Natural killer cell (primary cell): ENCODE measurements around the gene ASPSCR1. TPM values are rescaled to one million over a fixed set of nuclear protein-coding genes. Genes with fewer than 3 reads are reported as not detected.

Experiments
- ATAC-seq, 3 donors: fragments of 150-1000 bp in 2 of 3; fragments of 200-7000 bp in 1 of 3; cut with Tn5 transposase; 1 replicate in 1 of 3; 2 replicates in 2 of 3; pipeline ENCODE4 v1.10.0; 2021; ENCODE audit warnings: mild to moderate bottlenecking in 2 of 3, moderate library complexity in 2 of 3
- DNase-seq, 2 donors: peaks; one replicate each; pipeline versions ENCODE4 v3.0.0 to v3.0.0-alpha.2; 2013 to 2021; ENCODE audit warnings: mixed read lengths in 1 of 2
- H3K27ac ChIP-seq: one replicate; pipeline ENCODE4 v1.5.1; 2013; ENCODE audit warnings: mild to moderate bottlenecking, low read length
- H3K27me3 ChIP-seq: one replicate; pipeline ENCODE4 v1.6.1; 2013; ENCODE audit warnings: low read length; ENCODE audit not compliant: control insufficient read depth, insufficient read depth
- H3K36me3 ChIP-seq: one replicate; pipeline ENCODE4 v1.6.1; 2013; ENCODE audit warnings: low read length; ENCODE audit not compliant: control insufficient read depth, insufficient read depth
- H3K4me1 ChIP-seq: one replicate; pipeline ENCODE4 v1.6.1; 2013; ENCODE audit warnings: low read length; ENCODE audit not compliant: control insufficient read depth, insufficient read depth
- H3K4me3 ChIP-seq: one replicate; pipeline ENCODE4 v1.5.1; 2013; ENCODE audit warnings: low read length
- H3K9me3 ChIP-seq: one replicate; pipeline ENCODE4 v1.6.1; 2013; ENCODE audit warnings: low read length; ENCODE audit not compliant: control insufficient read depth, insufficient read depth
- H3K27ac Mint-ChIP-seq, 2 donors: one replicate each; pipeline ENCODE4 v1.8.0; 2022; ENCODE audit warnings: mild to moderate bottlenecking in 2 of 2, mixed read lengths in 2 of 2, moderate library complexity in 1 of 2
- H3K27me3 Mint-ChIP-seq, 2 donors: one replicate each; pipeline ENCODE4 v1.8.0; 2022; ENCODE audit warnings: low read depth in 2 of 2, mixed read lengths in 2 of 2
- H3K36me3 Mint-ChIP-seq: one replicate; pipeline ENCODE4 v1.8.0; 2022; ENCODE audit warnings: mixed read lengths
- H3K4me1 Mint-ChIP-seq, 2 donors: one replicate each; pipeline ENCODE4 v1.8.0; 2022; ENCODE audit warnings: mixed read lengths in 2 of 2
- H3K4me3 Mint-ChIP-seq: one replicate; pipeline ENCODE4 v1.8.0; 2022; ENCODE audit warnings: mild to moderate bottlenecking, moderate library complexity, mixed read lengths
- H3K9me3 Mint-ChIP-seq, 2 donors: one replicate each; pipeline ENCODE4 v1.8.0; 2022; ENCODE audit warnings: mixed read lengths in 2 of 2
- CTCF ChIP-seq: fragments of 200-600 bp; IDR thresholded peaks from one replicate; pipeline ENCODE4 v1.8.0; 2022; ENCODE audit warnings: antibody characterized with exemption
- WGBS: methylation state at CpG from one replicate; pipeline ENCODE4 v1.1.7; 2013; ENCODE audit warnings: missing lambda C conversion rate; ENCODE audit not compliant: insufficient coverage; 5-methylcytosine and 5-hydroxymethylcytosine counted together
- intact Hi-C: fragments of 100-400 bp; cut with micrococcal nuclease; formaldehyde crosslinking; loops from one replicate; pipeline ENCODE4 v1.14.2; 2022
- total RNA-seq, 4 donors: library from RNA; stranded (reverse); fragments of 120-200 nt in 1 of 4; gene quantifications; one replicate each; pipeline versions ENCODE4 v1.2.3 to v1.2.4, GENCODE V29; 2013 to 2022

Gene ASPSCR1
- total RNA-seq, 3 donors from 2014 or later (not counting 1 experiment from before 2014, with no cell fraction given): 29.7 to 43.5 (median 40.8) TPM

GRCh38 chr17:82039695-82040299 lies 62.4 kb downstream of the ASPSCR1 start:
- no peak for DNase-seq
- no peak for TF ChIP-seq CTCF
- Mint-ChIP-seq H3K36me3 (no peaks in the 10 kb centered on the region), H3K27ac (no peak overlapping the region), H3K4me1 (peaks cover 7 to 22% of the 10 kb centered on the region in 2 donors), H3K9me3 (no peaks in the 10 kb centered on the region), H3K27me3 (no peaks in the 10 kb centered on the region), H3K4me3 (no peak overlapping the region)
- no peaks in the 10 kb centered on the region for H3K9me3 ChIP-seq
- no peak for ATAC-seq
- intact Hi-C loops: loop anchor here (5.0 kb wide), 1 partner anchor 77 kb away; the partner anchor contains the start of gene NOTUM
- 97% methylated on average over 8 of the region's 8 CpGs for WGBS
- no peak overlapping the region for H3K27ac ChIP-seq
- peaks cover 21% of the 10 kb centered on the region for H3K4me1 ChIP-seq
- no peaks in the 10 kb centered on the region for H3K36me3 ChIP-seq
- H3K27me3 ChIP-seq: no peaks in the 10 kb centered on the region
- no peak overlapping the region for H3K4me3 ChIP-seq

GRCh38 chr17:82041144-82041814 lies 63.9 kb downstream of the ASPSCR1 start:
- no peaks in the 10 kb centered on the region for H3K36me3 Mint-ChIP-seq
- Histone ChIP-seq H3K4me3 (no peak overlapping the region), H3K27me3 (no peaks in the 10 kb centered on the region), H3K36me3 (no peaks in the 10 kb centered on the region), H3K27ac (no peak overlapping the region), H3K9me3 (no peaks in the 10 kb centered on the region), H3K4me1 (peaks cover 14% of the 10 kb centered on the region)
- H3K9me3 Mint-ChIP-seq: no peaks in the 10 kb centered on the region
- no peak overlapping the region for H3K27ac Mint-ChIP-seq
- peaks cover 7 to 9% of the 10 kb centered on the region in 2 donors for H3K4me1 Mint-ChIP-seq
- DNase-seq (no peak), ATAC-seq (no peak)
- 82% methylated on average over 15 of the region's 17 CpGs for WGBS
- peak overlapping the region; percentile 21 for H3K4me3 Mint-ChIP-seq
- H3K27me3 Mint-ChIP-seq: no peaks in the 10 kb centered on the region
- intact Hi-C loops: no loop called here
- TF ChIP-seq CTCF: no peak

- H3K4me1 ChIP-seq: peaks cover 6% of the 10 kb centered on the region
- peaks cover 5% of the 10 kb centered on the region in 2 donors for H3K4me1 Mint-ChIP-seq
- H3K27me3 ChIP-seq: no peaks in the 10 kb centered on the region
- no peak overlapping the region for H3K4me3 ChIP-seq
- H3K27ac Mint-ChIP-seq: no peak overlapping the region
- H3K36me3 Mint-ChIP-seq: no peaks in the 10 kb centered on the region
- DNase-seq (no peak), ATAC-seq (no peak)
- no peaks in the 10 kb centered on the region for H3K9me3 Mint-ChIP-seq
- 86% methylated on average over 9 of the region's 9 CpGs for WGBS
- no peaks in the 10 kb centered on the region for H3K27me3 Mint-ChIP-seq
- no peaks in the 10 kb centered on the region for H3K36me3 ChIP-seq
- H3K27ac ChIP-seq: no peak overlapping the region
- intact Hi-C loops: no loop called here
- TF ChIP-seq CTCF: no peak
- H3K9me3 ChIP-seq: no peaks in the 10 kb centered on the region
- H3K4me3 Mint-ChIP-seq: no peak overlapping the region
Measured at GRCh38 chr17:82042649-82043048, 65.2 kb downstream of the ASPSCR1 start.
